Colonic mucosa (tissue), 4 donors: ENCODE measurements around the gene ZSCAN21. TPM values are rescaled to one million over a fixed set of nuclear protein-coding genes. Genes with fewer than 3 reads are reported as not detected.

Experiments
- DNase-seq: peaks from one replicate; pipeline ENCODE4 v3.0.0-alpha.2; 2020
- H3K27ac ChIP-seq: fragments of 200-600 bp; one replicate; pipeline ENCODE4 v1.8.0; 2021
- H3K27me3 ChIP-seq: fragments of 200-600 bp; one replicate; pipeline ENCODE4 v1.8.0; 2021
- H3K36me3 ChIP-seq: fragments of 200-600 bp; one replicate; pipeline ENCODE4 v1.8.0; 2021
- H3K4me1 ChIP-seq: fragments of 200-600 bp; one replicate; pipeline ENCODE4 v1.8.0; 2021; ENCODE audit warnings: mild to moderate bottlenecking
- H3K4me3 ChIP-seq: fragments of 200-600 bp; one replicate; pipeline ENCODE4 v1.8.0; 2021
- H3K9ac ChIP-seq, 2 donors: one replicate each; pipeline ENCODE4 v1.7.0; 2013; ENCODE audit warnings: control low read depth in 2 of 2, low read depth in 2 of 2, low read length in 2 of 2
- H3K9me3 ChIP-seq: fragments of 200-600 bp; one replicate; pipeline ENCODE4 v1.8.0; 2021
- CTCF ChIP-seq: fragments of 200-600 bp; IDR thresholded peaks from one replicate; pipeline ENCODE4 v1.8.0; 2022; ENCODE audit warnings: antibody characterized with exemption, mild to moderate bottlenecking
- intact Hi-C: fragments of 100-400 bp; cut with DNase I; formaldehyde crosslinking; loops from one replicate; pipeline ENCODE4 v1.14.1; 2022
- microRNA-seq: library from miRNA; unstranded; fragments of <30 nt; microRNA quantifications from one replicate; pipeline ENCODE4, GENCODE V29; 2019
- total RNA-seq, 2 donors: library from RNA; stranded (reverse); fragmentation: NEBNext Ultra II Directional in 1 of 2; extraction: Animal tissue kit (Norgen Biotek cat#: 25700) in 1 of 2; gene quantifications; one replicate each; pipeline ENCODE4 v1.2.1, GENCODE V29; 2021
- donor health status: healthy.
- donor health status: DM: no; HTN: no; CAD: no.
- donor health status: DM: no; HTN: no; CAD: no.

Gene ZSCAN21
- total RNA-seq, 2 donors from 2014 or later = 6.2 to 7.7 TPM

GRCh38 chr7:100107125-100107737 lies 57.7 kb downstream of the ZSCAN21 start:
- H3K36me3 ChIP-seq = no peaks in the 10 kb centered on the region
- H3K9me3 ChIP-seq = no peaks in the 10 kb centered on the region
- no peak overlapping the region for H3K4me3 ChIP-seq
- H3K9ac ChIP-seq = no peak overlapping the region
- H3K27me3 ChIP-seq = no peaks in the 10 kb centered on the region
- no peak overlapping the region for H3K27ac ChIP-seq
- no peak for TF ChIP-seq CTCF
- no peak for DNase-seq
- intact Hi-C loops = no loop called here
- no peaks in the 10 kb centered on the region for H3K4me1 ChIP-seq

GRCh38 chr7:100107890-100108289 lies 58.3 kb downstream of the ZSCAN21 start:
- Histone ChIP-seq H3K4me1 (no peaks in the 10 kb centered on the region), H3K4me3 (no peak overlapping the region), H3K36me3 (no peaks in the 10 kb centered on the region), H3K9ac (no peak overlapping the region), H3K27me3 (no peaks in the 10 kb centered on the region), H3K9me3 (no peaks in the 10 kb centered on the region), H3K27ac (no peak overlapping the region)
- intact Hi-C loops = no loop called here
- no peak for DNase-seq
- TF ChIP-seq CTCF = no peak

GRCh38 chr7:100109521-100110163 lies 60.1 kb downstream of the ZSCAN21 start:
- intact Hi-C loops = no loop called here
- Histone ChIP-seq H3K27me3 (no peaks in the 10 kb centered on the region), H3K4me3 (no peak overlapping the region), H3K36me3 (no peaks in the 10 kb centered on the region), H3K9ac (no peak overlapping the region), H3K27ac (no peak overlapping the region), H3K9me3 (no peaks in the 10 kb centered on the region), H3K4me1 (no peaks in the 10 kb centered on the region)
- DNase-seq = no peak
- no peak for TF ChIP-seq CTCF

- TF ChIP-seq CTCF = no peak
- no peaks in the 10 kb centered on the region for H3K36me3 ChIP-seq
- no peak overlapping the region for H3K9ac ChIP-seq
- DNase-seq = no peak
- no peaks in the 10 kb centered on the region for H3K9me3 ChIP-seq
- no peak overlapping the region for H3K4me3 ChIP-seq
- no peaks in the 10 kb centered on the region for H3K27me3 ChIP-seq
- H3K27ac ChIP-seq = no peak overlapping the region
- intact Hi-C loops = no loop called here
- H3K4me1 ChIP-seq = no peaks in the 10 kb centered on the region
Measured at GRCh38 chr7:100111156-100111555, 61.6 kb downstream of the ZSCAN21 start.

GRCh38 chr7:100111914-100112313 lies 62.3 kb downstream of the ZSCAN21 start:
- Histone ChIP-seq H3K4me3 (no peak overlapping the region), H3K4me1 (no peaks in the 10 kb centered on the region), H3K36me3 (no peaks in the 10 kb centered on the region), H3K9me3 (no peaks in the 10 kb centered on the region), H3K9ac (no peak overlapping the region), H3K27me3 (no peaks in the 10 kb centered on the region), H3K27ac (no peak overlapping the region)
- no peak for TF ChIP-seq CTCF
- intact Hi-C loops = no loop called here
- no peak for DNase-seq

Small RNA genes within 50 kb of the gene (microRNA-seq; reads per million reads assigned to microRNA genes)
- gene MIR106B = 1,966 reads per million, percentile 85 among the genes with 10 or more reads in this experiment
- 400 reads per million, percentile 68 among the genes with 10 or more reads in this experiment for gene MIR25
- gene MIR93 = 6,845 reads per million, percentile 92 among the genes with 10 or more reads in this experiment

Other genes with a start within 250 kb of the ZSCAN21 start
- gene CYP3A43, start 221.8 kb upstream of the ZSCAN21 start, total RNA-seq = not detected
- not detected for gene OR2AE1, start 172.7 kb upstream of the ZSCAN21 start, total RNA-seq
- gene TRIM4, start 130.2 kb upstream of the ZSCAN21 start, total RNA-seq = 10 to 100 TPM; 23.8 to 23.9 TPM
- not detected for gene GJC3, start 120.2 kb upstream of the ZSCAN21 start, total RNA-seq
- 1 to 10 TPM; 2.5 to 4.6 TPM for gene AZGP1, start 73.7 kb upstream of the ZSCAN21 start, total RNA-seq
- 100 to 1,000 TPM in 1 of 2 donors, 10 to 100 TPM in 1; 96.1 to 147 TPM for gene ZKSCAN1, start 34.2 kb upstream of the ZSCAN21 start, total RNA-seq
- gene ZNF3, start 31.9 kb downstream of the ZSCAN21 start, total RNA-seq = 10 to 100 TPM; 30.1 to 31.9 TPM
- gene COPS6, start 39.2 kb downstream of the ZSCAN21 start, total RNA-seq = 100 to 1,000 TPM in 1 of 2 donors, 10 to 100 TPM in 1; 67.3 to 110 TPM
- gene MCM7, start 51.6 kb downstream of the ZSCAN21 start, total RNA-seq = 100 to 1,000 TPM in 1 of 2 donors, 10 to 100 TPM in 1; 68.1 to 241 TPM
- 10 to 100 TPM; 17.8 to 23.6 TPM for gene AP4M1, start 51.9 kb downstream of the ZSCAN21 start, total RNA-seq
- gene TAF6, start 69.6 kb downstream of the ZSCAN21 start, total RNA-seq = 10 to 100 TPM; 28.7 to 67.3 TPM
- 10 to 100 TPM in 1 of 2 donors, 1 to 10 TPM in 1; 8.4 to 10.6 TPM for gene CNPY4, start 69.9 kb downstream of the ZSCAN21 start, total RNA-seq
- gene MBLAC1, start 77.2 kb downstream of the ZSCAN21 start, total RNA-seq = 1 to 10 TPM; 1.9 to 4.1 TPM
- gene LAMTOR4, start 99.1 kb downstream of the ZSCAN21 start, total RNA-seq = 100 to 1,000 TPM; 230 to 268 TPM
- gene TRAPPC14, start 108.9 kb downstream of the ZSCAN21 start, total RNA-seq = 10 to 100 TPM; 40.3 to 69.5 TPM
- gene GAL3ST4, start 118.8 kb downstream of the ZSCAN21 start, total RNA-seq = 10 to 100 TPM in 1 of 2 donors, 1 to 10 TPM in 1; 5.2 to 11.6 TPM
- gene GPC2, start 127.6 kb downstream of the ZSCAN21 start, total RNA-seq = 1 to 10 TPM; 4.0 to 7.6 TPM
- 1 to 10 TPM; 1.4 to 3.8 TPM for gene STAG3, start 128.1 kb downstream of the ZSCAN21 start, total RNA-seq
- gene PVRIG, start 170.2 kb downstream of the ZSCAN21 start, total RNA-seq = 1 to 10 TPM in 1 of 2 donors, under 1 TPM in 1; 0.53 to 1.4 TPM